Transverse colon (tissue), 4 donors: ENCODE results near the gene GRIN2D. TPM values are rescaled to one million over a fixed set of nuclear protein-coding genes. Genes with fewer than 3 reads are reported as not detected.

Experiments used
- DNase-seq: peaks from one replicate; pipeline ENCODE4 v3.0.0-alpha.2; 2019
- H3K27ac ChIP-seq, 4 donors: fragments of 200-600 bp; sonication (generic); 2 replicates each; pipeline ENCODE4 v1.5.1; 2016 to 2018; ENCODE audit warnings: inconsistent platforms in 4 of 4
- H3K27me3 ChIP-seq: fragments of 200-600 bp; sonication (generic); 2 replicates; pipeline ENCODE4 v1.5.1; 2017; ENCODE audit warnings: inconsistent platforms
- H3K36me3 ChIP-seq, 4 donors: fragments of 200-600 bp; sonication (generic); 2 replicates each; pipeline ENCODE4 v1.5.1; 2017 to 2019; ENCODE audit warnings: inconsistent platforms in 4 of 4
- H3K4me1 ChIP-seq, 4 donors: fragments of 200-600 bp; sonication (generic); 2 replicates each; pipeline ENCODE4 v1.5.1; 2017 to 2020; ENCODE audit warnings: inconsistent platforms in 4 of 4
- H3K4me3 ChIP-seq, 4 donors: fragments of 200-600 bp; sonication (generic); 1 replicate in 1 of 4; 2 replicates in 3 of 4; pipeline versions ENCODE4 v1.5.1 to v1.6.1; 2017 to 2019; ENCODE audit warnings: inconsistent platforms in 4 of 4
- H3K9me3 ChIP-seq, 2 donors: fragments of 200-600 bp; sonication (generic); 2 replicates each; pipeline ENCODE4 v1.5.1; 2017 to 2019; ENCODE audit warnings: inconsistent platforms in 2 of 2
- EP300 ChIP-seq: sonication (generic); formaldehyde crosslinking; IDR thresholded peaks from one replicate; pipeline ENCODE4 v1.6.1; 2017; ENCODE audit warnings: antibody characterized with exemption, low read depth
- POLR2A ChIP-seq: fragments of 450-650 bp; IDR thresholded peaks from one replicate; pipeline ENCODE4 v1.6.1; 2016; ENCODE audit warnings: antibody characterized with exemption, mild to moderate bottlenecking, moderate library complexity
- POLR2AphosphoS5 ChIP-seq, 3 donors: sonication (generic); formaldehyde crosslinking; IDR thresholded peaks; one replicate each; pipeline ENCODE4 v1.6.1; 2016; ENCODE audit warnings: antibody characterized with exemption in 3 of 3
- WGBS, 2 donors: methylation state at CpG; one replicate each; pipeline ENCODE4 v1.1.5; 2018; ENCODE audit warnings: low coverage in 1 of 2; 5-methylcytosine and 5-hydroxymethylcytosine counted together
- in situ Hi-C, 4 donors: fragments of 200-750 bp; cut with MboI; loops; one replicate each; pipeline versions ENCODE4 v1.15.0 to v1.15.1; 2017; ENCODE audit warnings: low sequenced_read_pairs in 3 of 4, low pct_ligation_motif_present in 1 of 4, low pct_unique_long_range_greater_than_20kb in 1 of 4
- intact Hi-C: fragments of 100-400 bp; cut with DNase I; formaldehyde crosslinking; loops from one replicate; pipeline ENCODE4 v1.15.1; 2023; ENCODE audit warnings: low total_unique reads
- total RNA-seq, 4 donors: library from RNA; depleted of rRNA; stranded (reverse); fragments of >200 nt; gene quantifications; one replicate each; pipeline ENCODE4 v1.1.0, GENCODE V29; 2016
- TF ChIP-seq, protein P1 (sequence below), 5 experiments: fragments of 200-600 bp in 3 of 5; fragments of 450-650 bp in 2 of 5; sonication (generic) in 3 of 5; IDR thresholded peaks; 1 replicate in 2 of 5; 2 replicates in 3 of 5; pipeline ENCODE4 v1.5.1; 2016 to 2017; ENCODE audit warnings: antibody characterized with exemption in 5 of 5, inconsistent platforms in 3 of 5, mild to moderate bottlenecking in 2 of 5, moderate library complexity in 1 of 5

GRIN2D gene
- total RNA-seq, 4 donors from 2014 or later: 0.32 to 3.8 (median 0.41) TPM; not detected in 1

DNA sequence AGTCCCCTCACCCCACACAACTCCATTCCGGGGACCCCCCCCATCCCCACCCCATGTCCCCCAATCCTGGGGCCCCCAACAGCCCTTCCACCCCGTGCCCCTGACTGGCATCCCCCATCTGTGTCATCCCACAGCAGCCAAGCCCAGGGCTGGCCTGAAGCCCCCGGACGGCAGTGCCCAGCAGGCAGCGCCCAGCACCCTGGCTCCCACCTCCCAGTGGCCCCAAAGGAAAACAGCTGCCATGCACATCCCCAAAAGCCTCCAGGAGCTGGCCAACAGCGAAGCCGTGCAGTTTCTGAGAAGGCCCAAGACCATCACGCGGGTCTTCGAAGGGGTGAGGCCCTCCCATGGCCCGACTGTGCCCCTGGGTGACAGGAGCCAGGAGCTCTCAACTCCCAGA is 27.9 kb upstream of the GRIN2D start:
- no peaks in the 10 kb centered on the region for H3K36me3 ChIP-seq
- no peak for TF ChIP-seq EP300
- TF ChIP-seq, protein P1, sequence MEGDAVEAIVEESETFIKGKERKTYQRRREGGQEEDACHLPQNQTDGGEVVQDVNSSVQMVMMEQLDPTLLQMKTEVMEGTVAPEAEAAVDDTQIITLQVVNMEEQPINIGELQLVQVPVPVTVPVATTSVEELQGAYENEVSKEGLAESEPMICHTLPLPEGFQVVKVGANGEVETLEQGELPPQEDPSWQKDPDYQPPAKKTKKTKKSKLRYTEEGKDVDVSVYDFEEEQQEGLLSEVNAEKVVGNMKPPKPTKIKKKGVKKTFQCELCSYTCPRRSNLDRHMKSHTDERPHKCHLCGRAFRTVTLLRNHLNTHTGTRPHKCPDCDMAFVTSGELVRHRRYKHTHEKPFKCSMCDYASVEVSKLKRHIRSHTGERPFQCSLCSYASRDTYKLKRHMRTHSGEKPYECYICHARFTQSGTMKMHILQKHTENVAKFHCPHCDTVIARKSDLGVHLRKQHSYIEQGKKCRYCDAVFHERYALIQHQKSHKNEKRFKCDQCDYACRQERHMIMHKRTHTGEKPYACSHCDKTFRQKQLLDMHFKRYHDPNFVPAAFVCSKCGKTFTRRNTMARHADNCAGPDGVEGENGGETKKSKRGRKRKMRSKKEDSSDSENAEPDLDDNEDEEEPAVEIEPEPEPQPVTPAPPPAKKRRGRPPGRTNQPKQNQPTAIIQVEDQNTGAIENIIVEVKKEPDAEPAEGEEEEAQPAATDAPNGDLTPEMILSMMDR (IDR thresholded peaks at IDR 0.05): no peak
- TF ChIP-seq POLR2AphosphoS5 (IDR thresholded peaks at IDR 0.05): no peak
- WGBS, 2 donors: 95% methylated on average over 8 of the region's 11 CpGs; no CpG with 5 or more reads in 1 of the 2 donors
- H3K4me3 ChIP-seq: no peak overlapping the region
- intact Hi-C loops (loop anchor here (10.0 kb wide), 1 partner anchor 261 kb away; no protein-coding TSS in a partner anchor), in situ Hi-C loops (no loop called here)
- H3K9me3 ChIP-seq: no peaks in the 10 kb centered on the region
- no peak overlapping the region for H3K27ac ChIP-seq
- no peaks in the 10 kb centered on the region for H3K27me3 ChIP-seq
- H3K4me1 ChIP-seq: peaks cover 3 to 28% (median 19%) of the 10 kb centered on the region in 4 donors
- no peak for DNase-seq

DNA sequence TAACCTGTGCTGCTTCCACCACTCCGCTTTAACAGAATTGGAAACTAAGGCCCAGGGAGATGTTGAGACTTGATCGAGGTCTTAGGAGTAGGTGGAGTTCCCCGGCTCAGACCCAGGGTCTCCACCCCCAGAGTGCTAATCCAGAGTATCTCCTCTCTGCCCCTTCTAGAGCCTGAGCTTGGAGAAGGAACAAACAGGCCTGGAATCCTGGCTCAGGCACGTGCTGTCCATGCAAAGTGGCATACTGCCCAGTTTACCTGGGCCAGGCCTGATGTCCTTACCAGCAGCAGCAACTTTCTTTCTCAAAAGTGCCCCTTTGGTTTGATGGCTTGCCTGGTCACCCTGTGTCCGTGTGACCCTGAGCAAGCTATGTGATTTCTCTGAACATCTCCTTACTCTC is 25.6 kb upstream of the GRIN2D start:
- no peak for DNase-seq
- in situ Hi-C loops: no loop called here
- intact Hi-C loops: loop anchor here (10.0 kb wide), 1 partner anchor 263 kb away; no protein-coding TSS in a partner anchor
- H3K9me3 ChIP-seq: no peaks in the 10 kb centered on the region
- H3K4me1 ChIP-seq: peaks cover 3 to 36% (median 21%) of the 10 kb centered on the region in 4 donors
- no peaks in the 10 kb centered on the region for H3K36me3 ChIP-seq
- no peak overlapping the region for H3K4me3 ChIP-seq
- TF ChIP-seq POLR2AphosphoS5 (IDR thresholded peaks at IDR 0.05) (no peak), EP300 (no peak)
- no peaks in the 10 kb centered on the region for H3K27me3 ChIP-seq
- H3K27ac ChIP-seq: peak overlapping the region in 3 of 4 donors; percentile 34 to 55 (median 49)
- 71 to 80% methylated on average over 2 to 5 of the region's 5 CpGs for WGBS, 2 donors

DNA sequence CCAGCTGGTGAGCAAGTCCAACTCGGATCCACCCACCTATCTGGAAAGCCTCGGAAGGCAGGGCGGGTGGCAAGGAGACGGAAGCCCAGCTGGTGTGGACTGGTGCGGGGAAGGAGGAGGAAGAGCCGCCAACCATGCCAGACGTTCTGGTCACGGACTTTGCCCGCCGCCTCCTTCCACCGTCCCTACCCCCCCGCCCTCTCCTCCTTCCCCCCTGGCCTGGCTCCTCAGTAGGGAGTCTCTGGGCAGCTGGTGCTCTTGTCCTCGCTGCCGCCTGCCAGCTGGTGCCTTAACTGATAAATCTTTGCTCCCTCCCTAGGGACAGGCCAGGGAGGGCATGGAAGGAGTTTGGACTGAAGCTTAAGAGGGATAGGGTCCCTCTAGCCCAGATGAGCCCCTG is 24.5 kb upstream of the GRIN2D start:
- 52% methylated on average over 14 of the region's 14 CpGs; no CpG with 5 or more reads in 1 of the 2 donors for WGBS, 2 donors
- in situ Hi-C loops (no loop called here), intact Hi-C loops (loop anchor here (10.0 kb wide), 1 partner anchor 264 kb away; no protein-coding TSS in a partner anchor)
- peaks cover 3 to 33% (median 17%) of the 10 kb centered on the region in 4 donors for H3K4me1 ChIP-seq
- H3K4me3 ChIP-seq: no peak overlapping the region
- peak; percentile 80 for DNase-seq
- TF ChIP-seq POLR2A: no peak
- TF ChIP-seq, protein P1 (IDR thresholded peaks at IDR 0.05): no peak
- TF ChIP-seq POLR2AphosphoS5 (IDR thresholded peaks at IDR 0.05): peak in 2 of 3 donors; percentile 38 to 55
- TF ChIP-seq EP300: no peak
- H3K9me3 ChIP-seq: no peaks in the 10 kb centered on the region
- H3K27ac ChIP-seq: peak overlapping the region; percentile 42 to 55 (median 48)
- no peaks in the 10 kb centered on the region for H3K36me3 ChIP-seq
- H3K27me3 ChIP-seq: no peaks in the 10 kb centered on the region

DNA sequence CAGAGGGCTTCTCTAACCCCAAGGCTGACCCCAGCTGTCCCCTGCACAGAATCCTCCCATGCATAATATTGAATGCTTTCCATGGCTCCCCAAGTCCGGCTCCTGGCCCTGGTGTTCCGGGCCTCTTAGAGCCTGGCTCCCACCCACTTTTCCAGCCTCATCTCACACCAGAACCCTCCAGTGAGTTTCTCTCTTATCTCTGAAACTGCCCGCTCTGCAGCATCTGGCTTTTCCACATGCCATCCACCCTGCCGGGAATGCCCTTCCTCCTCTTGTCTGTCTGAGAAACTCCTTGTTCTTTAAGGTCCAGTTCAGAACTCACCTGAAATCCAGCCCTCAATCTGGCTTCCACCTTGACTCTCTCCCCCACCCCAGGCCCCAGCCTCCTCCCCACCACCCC is 22.5 kb upstream of the GRIN2D start:
- WGBS, 2 donors: 80 to 84% methylated on average over 1 to 4 of the region's 4 CpGs
- in situ Hi-C loops: no loop called here
- H3K27ac ChIP-seq: no peak overlapping the region

More for the DNA sequence above, 22.5 kb upstream of the GRIN2D start:
- no peaks in the 10 kb centered on the region for H3K27me3 ChIP-seq
- DNase-seq: no peak
- TF ChIP-seq POLR2A (no peak), EP300 (no peak), POLR2AphosphoS5 (IDR thresholded peaks at IDR 0.05) (no peak)
- TF ChIP-seq, protein P1 (IDR thresholded peaks at IDR 0.05): no peak
- H3K9me3 ChIP-seq: no peaks in the 10 kb centered on the region
- H3K4me3 ChIP-seq: no peak overlapping the region
- H3K4me1 ChIP-seq: peaks cover 0 to 25% (median 10%) of the 10 kb centered on the region in 4 donors
- no peaks in the 10 kb centered on the region for H3K36me3 ChIP-seq
- intact Hi-C loops: no loop called here
